Activated CD8-positive, alpha-beta memory T cell treated with anti-CD3 and anti-CD28 coated beads, Interleukin-2, amount 50 U/mL, for 24 hours (primary cell): ENCODE data around the gene LHX3.

Source experiments
- DNase-seq: peaks from one replicate; pipeline ENCODE4 v3.0.0-alpha.2; 2020; ENCODE audit errors: extremely low read depth

Gene LHX3

GRCh38 chr9:136192289-136193126, 12.4 kb downstream of the LHX3 start:
- no peak for DNase-seq

- no peak for DNase-seq
These were observed 13.0 kb downstream of the LHX3 start for GRCh38 chr9:136191960-136192286.

GRCh38 chr9:136191099-136191959, 13.6 kb downstream of the LHX3 start:
- DNase-seq = no peak

- no peak for DNase-seq
These were observed 14.3 kb downstream of the LHX3 start for GRCh38 chr9:136190656-136191055.

GRCh38 chr9:136190237-136190601, 14.7 kb downstream of the LHX3 start:
- DNase-seq = no peak

GRCh38 chr9:136189394-136190236, 15.3 kb downstream of the LHX3 start:
- no peak for DNase-seq

GRCh38 chr9:136187683-136188586, 17.0 kb downstream of the LHX3 start:
- DNase-seq = no peak

GRCh38 chr9:136187197-136187596, 17.7 kb downstream of the LHX3 start:
- DNase-seq = no peak

GRCh38 chr9:136186386-136186785, 18.5 kb downstream of the LHX3 start:
- no peak for DNase-seq

- no peak for DNase-seq
These were observed 19.1 kb downstream of the LHX3 start for GRCh38 chr9:136185596-136186366.

- no peak for DNase-seq
These were observed 19.9 kb downstream of the LHX3 start for GRCh38 chr9:136185066-136185465.

GRCh38 chr9:136182850-136183422, 22.0 kb downstream of the LHX3 start:
- no peak for DNase-seq

- DNase-seq = no peak
These were observed 22.5 kb downstream of the LHX3 start for GRCh38 chr9:136182420-136182787.

GRCh38 chr9:136181784-136182419, 23.0 kb downstream of the LHX3 start:
- no peak for DNase-seq

GRCh38 chr9:136180586-136180985, 24.3 kb downstream of the LHX3 start:
- no peak for DNase-seq

- DNase-seq = no peak
These were observed 25.2 kb downstream of the LHX3 start for GRCh38 chr9:136179761-136180160.

- DNase-seq = no peak
These were observed 25.8 kb downstream of the LHX3 start for GRCh38 chr9:136179101-136179616.

- no peak for DNase-seq
These were observed 26.2 kb downstream of the LHX3 start for GRCh38 chr9:136178773-136179075.

GRCh38 chr9:136178061-136178772, 26.7 kb downstream of the LHX3 start:
- no peak for DNase-seq
